GM12878 (cell line): ENCODE data around the gene LIN52. TPM values are rescaled to one million over a fixed set of nuclear protein-coding genes. Genes with fewer than 3 reads are reported as not detected.

Source experiments
- ATAC-seq: fragments of 200-7000 bp; cut with Tn5 transposase; 3 replicates; pipeline ENCODE4 v1.9.1; 2020; ENCODE audit warnings: mild to moderate bottlenecking, moderate library complexity
- BruUV-seq: library from RNA; stranded (reverse); fragments of 400-500 nt; replicated peaks from 2 replicates; lab custom pipeline; 2021; lab: Mats Ljungman, UMichigan
- CTCF ChIA-PET: fragments of 300-600 bp; sonication (Branson Sonifier 250); formaldehyde crosslinking; extraction: SDS; loops from one replicate; lab custom pipeline; 2021; ENCODE audit warnings: inconsistent platforms; lab: Yijun Ruan, JAX
- POLR2A ChIA-PET: fragments of 350-600 bp; formaldehyde crosslinking; extraction: SDS; loops from one replicate; lab custom pipeline; 2021; ENCODE audit warnings: inconsistent platforms; lab: Charles Lee
- RAD21 ChIA-PET: fragments of 300-600 bp; sonication (Branson Sonifier 250); formaldehyde crosslinking; loops from one replicate; lab custom pipeline; 2023; ENCODE audit warnings: antibody characterized with exemption; ENCODE audit not compliant: unreplicated experiment; lab: Charles Lee
- SMC1A ChIA-PET: fragments of 300-600 bp; sonication (Branson Sonifier 250); formaldehyde crosslinking; loops from one replicate; lab custom pipeline; 2023; ENCODE audit not compliant: unreplicated experiment, uncharacterized antibody; lab: Charles Lee
- DNase-seq: peaks from one replicate; pipeline ENCODE4 v3.0.0-alpha.2; 2011; ENCODE audit warnings: low read depth, low spot score
- FAIRE-seq: peaks from 3 replicates; lab custom pipeline; 2011; peaks lifted over from hg19 to GRCh38; lab: Jason Lieb, UNC
- H2AFZ ChIP-seq: 2 replicates; pipeline ENCODE4 v1.6.0; 2011; ENCODE audit warnings: low read depth, low read length, control low read depth; ENCODE audit not compliant: control insufficient read depth
- H3K27ac ChIP-seq: 2 replicates; pipeline ENCODE4 v1.5.1; 2011; ENCODE audit warnings: control low read depth; ENCODE audit not compliant: control insufficient read depth, insufficient read depth
- H3K27me3 ChIP-seq, 2 experiments: replicated peaks in 1 of 2; 2 replicates each; pipeline versions ENCODE4 v1.6.0 to v1.6.1; 2011; ENCODE audit warnings: low read length in 1 of 2; ENCODE audit not compliant: control insufficient read depth in 2 of 2, insufficient read depth in 2 of 2
- H3K36me3 ChIP-seq, 2 experiments: 2 replicates each; pipeline ENCODE4 v1.5.1; 2011; ENCODE audit warnings: low read length in 1 of 2; ENCODE audit not compliant: control insufficient read depth in 2 of 2, insufficient read depth in 2 of 2
- H3K4me1 ChIP-seq: 2 replicates; pipeline ENCODE4 v1.6.1; 2011; ENCODE audit warnings: mild to moderate bottlenecking, low read length, moderate library complexity, mixed read lengths; ENCODE audit not compliant: control insufficient read depth, insufficient read depth
- H3K4me2 ChIP-seq: 2 replicates; pipeline ENCODE4 v1.6.0; 2011; ENCODE audit warnings: control low read depth; ENCODE audit not compliant: control insufficient read depth, insufficient read depth
- H3K4me3 ChIP-seq: fragments of 200-600 bp; sonication (generic); 2 replicates; pipeline ENCODE4 v1.5.1; 2016
- H3K79me2 ChIP-seq: 2 replicates; pipeline ENCODE4 v1.6.0; 2011; ENCODE audit warnings: low read length; ENCODE audit not compliant: control insufficient read depth, insufficient read depth
- H3K9ac ChIP-seq: 2 replicates; pipeline ENCODE4 v1.8.0; 2011; ENCODE audit warnings: low read length, control low read depth, mixed read lengths; ENCODE audit not compliant: control insufficient read depth, insufficient read depth
- H3K9me3 ChIP-seq: replicated peaks from 3 replicates; pipeline ENCODE4 v1.5.1; 2011; ENCODE audit warnings: mild to moderate bottlenecking, low read length; ENCODE audit not compliant: control insufficient read depth, insufficient read depth
- H4K20me1 ChIP-seq: 2 replicates; pipeline ENCODE4 v1.6.0; 2011; ENCODE audit not compliant: control insufficient read depth, insufficient read depth
- GATAD2B ChIP-seq: fragments of 450-650 bp; conservative IDR thresholded peaks from 2 replicates; pipeline ENCODE4 v1.6.1; 2017; ENCODE audit warnings: low read depth, mild to moderate bottlenecking, moderate library complexity
- MEF2B ChIP-seq: fragments of 450-650 bp; IDR thresholded peaks from 2 replicates; pipeline ENCODE4 v1.6.1; 2018; ENCODE audit warnings: mild to moderate bottlenecking, moderate library complexity; ENCODE audit not compliant: partially characterized antibody, poor library complexity, severe bottlenecking
- NFIC ChIP-seq: IDR thresholded peaks from 2 replicates; pipeline ENCODE4 v1.6.1; 2012; ENCODE audit warnings: low read depth, mild to moderate bottlenecking, inconsistent platforms, low read length, moderate library complexity
- RELB ChIP-seq: fragments of 450-650 bp; IDR thresholded peaks from 2 replicates; pipeline ENCODE4 v1.6.1; 2017; ENCODE audit warnings: low read depth, mild to moderate bottlenecking, moderate library complexity
- SRF ChIP-seq, 2 experiments: IDR thresholded peaks; 2 replicates each; pipeline ENCODE4 v1.6.1; 2011; ENCODE audit warnings: low read depth in 2 of 2, low read length in 2 of 2, mild to moderate bottlenecking in 1 of 2, moderate library complexity in 1 of 2
- TAF1 ChIP-seq: IDR thresholded peaks from 2 replicates; pipeline ENCODE4 v1.6.1; 2011; ENCODE audit warnings: mild to moderate bottlenecking, low read depth, low read length, borderline replicate concordance
- ZNF622 ChIP-seq: fragments of 450-650 bp; IDR thresholded peaks from 2 replicates; pipeline ENCODE4 v1.6.1; 2017; ENCODE audit warnings: mild to moderate bottlenecking, inconsistent platforms
- in situ Hi-C: fragments of 300-500 bp; cut with MboI; formaldehyde crosslinking; loops from 9 replicates; pipeline ENCODE4 v1.14.3; 2018; ENCODE audit warnings: mixed read lengths
- intact Hi-C: fragments of 100-400 bp; cut with micrococcal nuclease; formaldehyde crosslinking; loops from one replicate; pipeline ENCODE4 v1.14.2; 2022; ENCODE audit not compliant: unreplicated experiment
- polyA plus RNA-seq, 11 experiments: library from polyadenylated mRNA; depleted of rRNA in 4 of 11; unstranded in 6 of 11; stranded (reverse) in 5 of 11; fragments of >200 nt; fragmentation: Nextera tagmentation in 4 of 11; fragmentation: Illumina TruSeq in 1 of 11; extraction: Ambion mirVana in 4 of 11; extraction: Trizol in 1 of 11; gene quantifications; 1 replicate in 1 of 11; 2 replicates in 10 of 11; pipeline versions ENCODE4 v1.2.1 to v1.2.3, GENCODE V29; 2011 to 2016; ENCODE audit warnings: inconsistent platforms in 2 of 11, missing spikeins in 2 of 11, low read depth in 1 of 11
- total RNA-seq, 4 experiments: library from RNA; depleted of rRNA in 3 of 4; stranded (reverse); fragments of >200 nt in 3 of 4; fragmentation: Illumina TruSeq in 1 of 4; extraction: Trizol in 1 of 4; gene quantifications; 2 replicates each; pipeline versions ENCODE4 v1.2.1 to v1.2.3, GENCODE V29; 2013 to 2021
- TF ChIP-seq, protein P1 (sequence below): fragments of 450-650 bp; formaldehyde crosslinking; IDR thresholded peaks from 2 replicates; pipeline ENCODE4 v1.5.0; 2022; ENCODE audit warnings: mild to moderate bottlenecking, missing genetic modification characterization
- TF ChIP-seq, protein P2 (sequence below): fragments of 450-650 bp; IDR thresholded peaks from 2 replicates; pipeline ENCODE4 v1.6.1; 2014; ENCODE audit warnings: mild to moderate bottlenecking

LIN52 gene
- total and polyA plus RNA-seq, 10 of the 15 experiments (the other 5 are each of a cell fraction or from before 2014, with no cell fraction given), result 13.3 to 30.9 (median 19.9) TPM

DNA sequence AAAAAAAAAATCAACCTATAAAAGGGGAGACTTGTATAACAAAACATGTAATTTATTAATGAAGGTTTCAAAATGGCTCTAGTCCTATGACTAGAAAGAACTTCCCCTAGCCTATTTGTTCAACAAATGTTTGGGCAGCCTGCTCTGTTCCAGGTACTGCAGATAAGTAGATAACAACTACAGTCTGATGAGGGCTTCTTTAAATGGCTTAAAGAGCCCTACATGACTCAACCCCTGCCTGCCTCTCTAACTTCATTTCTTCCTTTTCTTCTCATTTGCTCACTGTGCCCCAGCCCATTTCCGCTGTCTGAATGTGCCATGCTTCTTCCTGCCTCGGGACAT lies 22.0 kb upstream of the LIN52 start (continued):
- TF ChIP-seq, protein P1, sequence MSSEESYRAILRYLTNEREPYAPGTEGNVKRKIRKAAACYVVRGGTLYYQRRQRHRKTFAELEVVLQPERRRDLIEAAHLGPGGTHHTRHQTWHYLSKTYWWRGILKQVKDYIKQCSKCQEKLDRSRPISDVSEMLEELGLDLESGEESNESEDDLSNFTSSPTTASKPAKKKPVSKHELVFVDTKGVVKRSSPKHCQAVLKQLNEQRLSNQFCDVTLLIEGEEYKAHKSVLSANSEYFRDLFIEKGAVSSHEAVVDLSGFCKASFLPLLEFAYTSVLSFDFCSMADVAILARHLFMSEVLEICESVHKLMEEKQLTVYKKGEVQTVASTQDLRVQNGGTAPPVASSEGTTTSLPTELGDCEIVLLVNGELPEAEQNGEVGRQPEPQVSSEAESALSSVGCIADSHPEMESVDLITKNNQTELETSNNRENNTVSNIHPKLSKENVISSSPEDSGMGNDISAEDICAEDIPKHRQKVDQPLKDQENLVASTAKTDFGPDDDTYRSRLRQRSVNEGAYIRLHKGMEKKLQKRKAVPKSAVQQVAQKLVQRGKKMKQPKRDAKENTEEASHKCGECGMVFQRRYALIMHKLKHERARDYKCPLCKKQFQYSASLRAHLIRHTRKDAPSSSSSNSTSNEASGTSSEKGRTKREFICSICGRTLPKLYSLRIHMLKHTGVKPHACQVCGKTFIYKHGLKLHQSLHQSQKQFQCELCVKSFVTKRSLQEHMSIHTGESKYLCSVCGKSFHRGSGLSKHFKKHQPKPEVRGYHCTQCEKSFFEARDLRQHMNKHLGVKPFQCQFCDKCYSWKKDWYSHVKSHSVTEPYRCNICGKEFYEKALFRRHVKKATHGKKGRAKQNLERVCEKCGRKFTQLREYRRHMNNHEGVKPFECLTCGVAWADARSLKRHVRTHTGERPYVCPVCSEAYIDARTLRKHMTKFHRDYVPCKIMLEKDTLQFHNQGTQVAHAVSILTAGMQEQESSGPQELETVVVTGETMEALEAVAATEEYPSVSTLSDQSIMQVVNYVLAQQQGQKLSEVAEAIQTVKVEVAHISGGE, result no peak

GRCh38 chr14:74064426-74064825 lies 20.3 kb upstream of the LIN52 start:
- POLR2A ChIA-PET, result no interaction called here

More at GRCh38 chr14:74064426-74064825, 20.3 kb upstream of the LIN52 start:
- CTCF ChIA-PET, result no interaction called here
- Histone ChIP-seq H3K4me1 (no peaks in the 10 kb centered on the region), H3K27ac (no peak overlapping the region), H3K9me3 (no peaks in the 10 kb centered on the region), H3K9ac (no peak overlapping the region), H3K4me3 (no peak overlapping the region), H3K36me3 (no peaks in the 10 kb centered on the region; a peak in 1 of 4 replicates), H2AFZ (no peak overlapping the region), H3K79me2 (no peaks in the 10 kb centered on the region), H4K20me1 (no peaks in the 10 kb centered on the region), H3K4me2 (no peak overlapping the region), H3K27me3 (no peaks in the 10 kb centered on the region)
- no peak for DNase-seq
- in situ Hi-C loops (no loop called here), intact Hi-C loops (no loop called here)
- RAD21 ChIA-PET, result no interaction called here
- TF ChIP-seq RELB (no peak), TAF1 (no peak), SRF (IDR thresholded peaks at IDR 0.05; ENCODE audit: low read depth in 2 of 2, low read length in 2 of 2) (no peak), MEF2B (no peak), ZNF622 (no peak), GATAD2B (no peak), NFIC (no peak)
- TF ChIP-seq, protein P2, sequence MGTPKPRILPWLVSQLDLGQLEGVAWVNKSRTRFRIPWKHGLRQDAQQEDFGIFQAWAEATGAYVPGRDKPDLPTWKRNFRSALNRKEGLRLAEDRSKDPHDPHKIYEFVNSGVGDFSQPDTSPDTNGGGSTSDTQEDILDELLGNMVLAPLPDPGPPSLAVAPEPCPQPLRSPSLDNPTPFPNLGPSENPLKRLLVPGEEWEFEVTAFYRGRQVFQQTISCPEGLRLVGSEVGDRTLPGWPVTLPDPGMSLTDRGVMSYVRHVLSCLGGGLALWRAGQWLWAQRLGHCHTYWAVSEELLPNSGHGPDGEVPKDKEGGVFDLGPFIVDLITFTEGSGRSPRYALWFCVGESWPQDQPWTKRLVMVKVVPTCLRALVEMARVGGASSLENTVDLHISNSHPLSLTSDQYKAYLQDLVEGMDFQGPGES, result no peak
- FAIRE-seq, result no peak
- ATAC-seq, result no peak
- SMC1A ChIA-PET, result interaction anchor here (0.8 kb wide), 1 partner anchor 9 kb away, joined by 3 read pairs; no protein-coding TSS in a partner anchor
- BruUV-seq, result no TSS peak
